ENCODE data around the gene FASN. TPM values are rescaled to one million over a fixed set of nuclear protein-coding genes. Genes with fewer than 3 reads are reported as not detected.

The FASN gene
- total and polyA plus RNA-seq, 2 of the 4 experiments (the other 2 are of a cell fraction) = 12.4 to 56.0 TPM

DNA sequence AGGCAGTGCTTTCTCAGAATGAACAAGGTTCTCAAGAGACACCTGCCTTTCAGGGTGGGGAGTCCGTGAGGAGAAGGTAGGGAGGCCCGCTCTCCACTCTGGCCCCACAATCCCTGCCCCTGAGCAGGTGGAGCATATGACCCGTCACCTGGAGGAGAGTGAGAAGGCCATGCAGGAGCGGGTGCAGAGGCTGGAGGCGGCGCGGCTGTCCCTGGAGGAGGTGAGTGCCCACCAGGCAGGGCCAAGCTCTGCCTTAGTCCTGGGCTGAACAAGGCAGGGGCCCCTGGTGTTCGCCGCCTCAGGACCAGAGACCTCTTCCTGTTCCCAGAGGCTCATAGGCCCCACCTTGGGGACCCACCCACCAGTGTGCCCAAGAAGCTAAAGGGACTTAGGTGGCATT lies 69.1 kb downstream of the FASN start:
- Histone ChIP-seq H3K79me1 (ENCODE audit: low read depth in 1 of 2, low read length in 2 of 2) (peaks cover 0 to 8% of the 10 kb centered on the region in 2 experiments; a peak in 2 of 4 replicates), H3K4me3 (ENCODE audit: insufficient read depth, low read depth, low read length) (no peak overlapping the region), H4K91ac (ENCODE audit: insufficient read depth, low read depth, low read length) (no peak overlapping the region), H2BK20ac (ENCODE audit: low read depth, low read length) (no peak overlapping the region), H2AK9ac (replicated peaks; ENCODE audit: low read depth, low read length, poor library complexity) (no peak overlapping the region), H3K23ac (ENCODE audit: low read depth, low read length) (no peak overlapping the region), H2BK15ac (ENCODE audit: low read depth, low read length) (no peak overlapping the region), H2BK5ac (ENCODE audit: low read depth, low read length, poor library complexity, severe bottlenecking) (no peak overlapping the region), H3K4me1 (ENCODE audit: control insufficient read depth, insufficient read depth, low read length) (peaks cover 5% of the 10 kb centered on the region), H3K4ac (ENCODE audit: low read depth, low read length) (no peak overlapping the region), H4K8ac (ENCODE audit: low read depth in 2 of 2, low read length in 2 of 2) (no peak overlapping the region), H3K27ac (ENCODE audit: insufficient read depth, low read length) (no peak overlapping the region), H2AFZ (replicated peaks; ENCODE audit: low read length, poor library complexity) (no peak overlapping the region), H4K20me1 (ENCODE audit: insufficient read depth, low read length) (no peaks in the 10 kb centered on the region; the same call in 1 of the 2 replicates), H3K18ac (ENCODE audit: low read depth, low read length) (no peak overlapping the region), H3K9ac (ENCODE audit: low read depth, low read length) (no peak overlapping the region), H3K4me2 (ENCODE audit: low read depth, low read length) (no peak overlapping the region), H2AK5ac (ENCODE audit: low read depth, low read length) (no peak overlapping the region), H3K9me1 (ENCODE audit: insufficient read depth, low read length) (no peaks in the 10 kb centered on the region), H4K5ac (ENCODE audit: low read depth, low read length) (no peak overlapping the region), H2BK120ac (ENCODE audit: low read depth, low read length) (no peak overlapping the region), H3K14ac (replicated peaks; ENCODE audit: low read depth, low read length) (no peak overlapping the region), H3K36me3 (ENCODE audit: control insufficient read depth, insufficient read depth, low read length) (peaks cover 2% of the 10 kb centered on the region), H3K27me3 (ENCODE audit: control insufficient read depth, insufficient read depth, low read length) (no peaks in the 10 kb centered on the region), H3K9me3 (ENCODE audit: control insufficient read depth, insufficient read depth, low read length) (no peaks in the 10 kb centered on the region), H3K56ac (ENCODE audit: extremely low read depth, insufficient read depth, low read length) (no peak overlapping the region)
- TF ChIP-seq SMC3 (IDR thresholded peaks at IDR 0.05; ENCODE audit: low read depth, low read length) (no peak), CHD1 (IDR thresholded peaks at IDR 0.05; ENCODE audit: low read depth, low read length) (no peak), POLR2A (IDR thresholded peaks at IDR 0.05; ENCODE audit: low read depth, low read length) (no peak), MAZ (IDR thresholded peaks at IDR 0.05; ENCODE audit: borderline replicate concordance, low read depth, low read length) (no peak), RFX5 (IDR thresholded peaks at IDR 0.05; ENCODE audit: low read depth, low read length) (no peak), RAD21 (IDR thresholded peaks at IDR 0.05; ENCODE audit: low read length) (no peak)
- TF ChIP-seq, protein P1, sequence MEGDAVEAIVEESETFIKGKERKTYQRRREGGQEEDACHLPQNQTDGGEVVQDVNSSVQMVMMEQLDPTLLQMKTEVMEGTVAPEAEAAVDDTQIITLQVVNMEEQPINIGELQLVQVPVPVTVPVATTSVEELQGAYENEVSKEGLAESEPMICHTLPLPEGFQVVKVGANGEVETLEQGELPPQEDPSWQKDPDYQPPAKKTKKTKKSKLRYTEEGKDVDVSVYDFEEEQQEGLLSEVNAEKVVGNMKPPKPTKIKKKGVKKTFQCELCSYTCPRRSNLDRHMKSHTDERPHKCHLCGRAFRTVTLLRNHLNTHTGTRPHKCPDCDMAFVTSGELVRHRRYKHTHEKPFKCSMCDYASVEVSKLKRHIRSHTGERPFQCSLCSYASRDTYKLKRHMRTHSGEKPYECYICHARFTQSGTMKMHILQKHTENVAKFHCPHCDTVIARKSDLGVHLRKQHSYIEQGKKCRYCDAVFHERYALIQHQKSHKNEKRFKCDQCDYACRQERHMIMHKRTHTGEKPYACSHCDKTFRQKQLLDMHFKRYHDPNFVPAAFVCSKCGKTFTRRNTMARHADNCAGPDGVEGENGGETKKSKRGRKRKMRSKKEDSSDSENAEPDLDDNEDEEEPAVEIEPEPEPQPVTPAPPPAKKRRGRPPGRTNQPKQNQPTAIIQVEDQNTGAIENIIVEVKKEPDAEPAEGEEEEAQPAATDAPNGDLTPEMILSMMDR (conservative IDR thresholded peaks at IDR 0.05; ENCODE audit: low read depth, low read length) = no peak
- ChIA-PET POLR2A (ENCODE audit: unreplicated experiment) (no interaction called here), CTCF (no interaction called here)
- DNase-seq = no peak
- dilution Hi-C loops (cut with HindIII; ENCODE audit: low sequenced_read_pairs, unreplicated experiment) (no loop called here), intact Hi-C loops (cut with micrococcal nuclease) (no loop called here), in situ Hi-C loops (cut with MboI; ENCODE audit: low sequenced_read_pairs) (no loop called here)
- no peak for ATAC-seq (ENCODE audit: low read depth)
- 93% methylated on average over 3 of the region's 9 CpGs; no CpG with 5 or more reads in 1 of the 2 experiments for WGBS, 2 experiments (ENCODE audit: extremely low coverage in 2 of 2, insufficient read length in 1 of 2)
- no TSS peak for BruUV-seq (replicated peaks)

Other genes with a start within 250 kb of the FASN start
- 917 and 932 TPM in 2 replicates for gene P4HB, start 237.7 kb downstream of the FASN start, total RNA-seq (2012; rRNA removed)
- gene P4HB, start 237.7 kb downstream of the FASN start, polyA plus RNA-seq (2012; rRNA removed) = 530 and 599 TPM in 2 replicates
- gene ARHGDIA, start 226.9 kb downstream of the FASN start, total RNA-seq (2012; rRNA removed) = 62.7 and 77.2 TPM in 2 replicates
- gene ARHGDIA, start 226.9 kb downstream of the FASN start, polyA plus RNA-seq (2012; rRNA removed) = 324 and 362 TPM in 2 replicates
- 144 and 159 TPM in 2 replicates for gene ALYREF, start 206.7 kb downstream of the FASN start, total RNA-seq (2012; rRNA removed)
- 88.6 and 112 TPM in 2 replicates for gene ALYREF, start 206.7 kb downstream of the FASN start, polyA plus RNA-seq (2012; rRNA removed)
- gene ANAPC11, start 206.5 kb downstream of the FASN start, total RNA-seq (2012; rRNA removed) = 183 and 242 TPM in 2 replicates
- gene ANAPC11, start 206.5 kb downstream of the FASN start, polyA plus RNA-seq (2012; rRNA removed) = 387 and 508 TPM in 2 replicates
- under 0.01 TPM in 1 of 2 replicates, not detected in the other for gene NPB, start 196.0 kb downstream of the FASN start, total RNA-seq (2012; rRNA removed)
- 0.51 and 1.2 TPM in 2 replicates for gene NPB, start 196.0 kb downstream of the FASN start, polyA plus RNA-seq (2012; rRNA removed)
- gene PCYT2, start 186.8 kb downstream of the FASN start, total RNA-seq (2012; rRNA removed) = 31.9 and 37.3 TPM in 2 replicates
- gene PCYT2, start 186.8 kb downstream of the FASN start, polyA plus RNA-seq (2012; rRNA removed) = 38.5 and 43.0 TPM in 2 replicates
- gene SIRT7, start 180.1 kb downstream of the FASN start, total RNA-seq (2012; rRNA removed) = 13.9 and 14.5 TPM in 2 replicates
- gene SIRT7, start 180.1 kb downstream of the FASN start, polyA plus RNA-seq (2012; rRNA removed) = 19.8 and 20.5 TPM in 2 replicates
- 6.1 and 6.4 TPM in 2 replicates for gene MAFG, start 170.5 kb downstream of the FASN start, total RNA-seq (2012; rRNA removed)
- gene MAFG, start 170.5 kb downstream of the FASN start, polyA plus RNA-seq (2012; rRNA removed) = 14.3 and 15.4 TPM in 2 replicates
- 95.0 and 115 TPM in 2 replicates for gene PYCR1, start 160.9 kb downstream of the FASN start, total RNA-seq (2012; rRNA removed)
- 177 and 181 TPM in 2 replicates for gene PYCR1, start 160.9 kb downstream of the FASN start, polyA plus RNA-seq (2012; rRNA removed)
- not detected in 2 replicates for gene MYADML2, start 151.0 kb downstream of the FASN start, total RNA-seq (2012; rRNA removed)
- gene MYADML2, start 151.0 kb downstream of the FASN start, polyA plus RNA-seq (2012; rRNA removed) = not detected in 2 replicates
- not detected in 2 replicates for gene NOTUM, start 137.0 kb downstream of the FASN start, total RNA-seq (2012; rRNA removed)
- 0.05 and 0.06 TPM in 2 replicates for gene NOTUM, start 137.0 kb downstream of the FASN start, polyA plus RNA-seq (2012; rRNA removed)
- gene ASPSCR1, start 120.6 kb downstream of the FASN start, total RNA-seq (2012; rRNA removed) = 7.2 and 8.3 TPM in 2 replicates
- gene ASPSCR1, start 120.6 kb downstream of the FASN start, polyA plus RNA-seq (2012; rRNA removed) = 17.2 and 26.0 TPM in 2 replicates
- 44.8 and 45.3 TPM in 2 replicates for gene CENPX, start 75.4 kb downstream of the FASN start, total RNA-seq (2012; rRNA removed)
- 86.8 and 100 TPM in 2 replicates for gene CENPX, start 75.4 kb downstream of the FASN start, polyA plus RNA-seq (2012; rRNA removed)
- gene LRRC45, start 74.9 kb downstream of the FASN start, total RNA-seq (2012; rRNA removed) = 7.2 and 7.8 TPM in 2 replicates
- 10.2 and 10.9 TPM in 2 replicates for gene LRRC45, start 74.9 kb downstream of the FASN start, polyA plus RNA-seq (2012; rRNA removed)
- 5.7 and 7.2 TPM in 2 replicates for gene RAC3, start 66.6 kb downstream of the FASN start, total RNA-seq (2012; rRNA removed)
- gene RAC3, start 66.6 kb downstream of the FASN start, polyA plus RNA-seq (2012; rRNA removed) = 23.4 and 32.0 TPM in 2 replicates
- 36.6 and 36.9 TPM in 2 replicates for gene DCXR, start 60.5 kb downstream of the FASN start, total RNA-seq (2012; rRNA removed)
- 129 and 139 TPM in 2 replicates for gene DCXR, start 60.5 kb downstream of the FASN start, polyA plus RNA-seq (2012; rRNA removed)
- 6.8 and 8.6 TPM in 2 replicates for gene RFNG, start 46.4 kb downstream of the FASN start, total RNA-seq (2012; rRNA removed)
- 47.3 and 51.1 TPM in 2 replicates for gene RFNG, start 46.4 kb downstream of the FASN start, polyA plus RNA-seq (2012; rRNA removed)
- gene GPS1, start 46.3 kb downstream of the FASN start, total RNA-seq (2012; rRNA removed) = 177 and 181 TPM in 2 replicates
- gene GPS1, start 46.3 kb downstream of the FASN start, polyA plus RNA-seq (2012; rRNA removed) = 157 and 168 TPM in 2 replicates
- gene DUS1L, start 32.4 kb downstream of the FASN start, total RNA-seq (2012; rRNA removed) = 26.9 and 29.0 TPM in 2 replicates
- gene DUS1L, start 32.4 kb downstream of the FASN start, polyA plus RNA-seq (2012; rRNA removed) = 76.9 and 95.3 TPM in 2 replicates
- 6.9 and 7.3 TPM in 2 replicates for gene CCDC57, start 114.6 kb upstream of the FASN start, total RNA-seq (2012; rRNA removed)
- gene CCDC57, start 114.6 kb upstream of the FASN start, polyA plus RNA-seq (2012; rRNA removed) = 31.3 and 32.4 TPM in 2 replicates
- gene SLC16A3, start 130.8 kb upstream of the FASN start, total RNA-seq (2012; rRNA removed) = 49.1 and 49.7 TPM in 2 replicates
- gene SLC16A3, start 130.8 kb upstream of the FASN start, polyA plus RNA-seq (2012; rRNA removed) = 181 and 204 TPM in 2 replicates
- gene CSNK1D, start 175.5 kb upstream of the FASN start, total RNA-seq (2012; rRNA removed) = 38.3 and 47.1 TPM in 2 replicates
- gene CSNK1D, start 175.5 kb upstream of the FASN start, polyA plus RNA-seq (2012; rRNA removed) = 144 and 186 TPM in 2 replicates
- not detected in 2 replicates for gene CD7, start 219.4 kb upstream of the FASN start, total RNA-seq (2012; rRNA removed)
- not detected in 2 replicates for gene CD7, start 219.4 kb upstream of the FASN start, polyA plus RNA-seq (2012; rRNA removed)
- gene SECTM1, start 235.5 kb upstream of the FASN start, total RNA-seq (2012; rRNA removed) = 1.7 and 2.3 TPM in 2 replicates
- 4.4 and 5.2 TPM in 2 replicates for gene SECTM1, start 235.5 kb upstream of the FASN start, polyA plus RNA-seq (2012; rRNA removed)